Measurements from ENCODE around the gene RRP15.
"Not testable (repeated sequence)": the region's sequence is repeated elsewhere in the genome, so short reads cannot be mapped to it uniquely, and the experiment has no call there.

Gene RRP15

DNA sequence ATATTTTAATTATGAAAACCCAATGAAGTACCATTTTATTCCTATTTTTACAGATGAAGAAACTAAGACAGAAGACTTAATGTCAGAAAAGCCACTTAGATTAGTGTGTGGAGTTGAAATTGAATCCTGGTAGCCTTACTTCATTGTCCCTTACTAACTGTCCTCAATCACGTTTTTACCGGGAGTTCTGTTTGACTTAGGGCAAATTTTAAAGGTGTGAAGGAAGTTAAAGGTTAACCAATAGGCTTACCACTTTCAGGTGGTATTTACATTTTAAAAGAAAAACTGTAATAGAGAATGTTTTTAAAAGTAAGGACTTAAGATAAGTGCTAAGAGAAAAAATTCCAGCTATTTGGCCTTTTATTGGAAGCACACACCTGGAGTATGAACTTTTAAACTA lies 12.4 kb downstream of the RRP15 start:
- DNase-seq (ENCODE audit: low read depth): no peak

DNA sequence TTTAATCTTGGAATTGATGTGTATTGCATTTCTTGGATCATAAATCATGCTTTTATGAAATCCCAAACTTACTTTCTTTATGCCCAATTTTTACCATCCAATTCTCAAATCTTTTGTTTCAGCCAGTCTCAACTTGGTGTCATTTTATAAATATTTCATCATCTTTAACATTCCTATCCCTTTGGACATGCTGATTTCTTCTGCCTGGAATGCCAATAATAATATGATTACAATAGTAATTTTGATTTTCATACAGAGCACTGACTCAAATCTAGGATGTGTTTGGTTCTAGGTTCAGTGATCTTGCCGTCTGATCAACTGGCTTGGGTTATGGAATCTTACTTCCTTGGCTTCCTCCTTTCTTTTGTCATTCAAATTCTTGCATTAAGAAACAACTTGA lies 12.8 kb downstream of the RRP15 start:
- DNase-seq (ENCODE audit: low read depth): no peak

DNA sequence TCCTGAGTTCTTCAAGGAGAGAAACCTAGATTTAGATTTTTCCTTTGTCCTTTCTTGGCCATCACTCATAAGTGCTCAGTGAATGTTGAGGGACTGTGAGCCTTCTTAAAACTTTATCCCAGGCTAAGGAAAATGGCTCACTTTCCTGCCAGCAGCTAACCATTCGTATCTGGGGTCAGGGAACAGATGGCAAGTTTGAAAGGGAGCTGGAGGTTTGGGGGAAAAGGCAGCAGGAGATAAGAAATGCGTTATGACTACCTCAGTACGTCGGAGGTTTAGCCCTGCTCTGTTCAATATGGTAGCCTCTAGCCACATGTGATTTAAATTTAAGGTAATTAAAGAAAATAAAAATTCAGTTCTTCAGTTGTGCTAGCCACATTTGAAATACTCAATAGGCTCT lies 13.3 kb downstream of the RRP15 start:
- DNase-seq (ENCODE audit: low read depth): no peak

GRCh38 chr1:218299416-218299815 lies 14.3 kb downstream of the RRP15 start:
- no peak for DNase-seq (ENCODE audit: low read depth)

DNA sequence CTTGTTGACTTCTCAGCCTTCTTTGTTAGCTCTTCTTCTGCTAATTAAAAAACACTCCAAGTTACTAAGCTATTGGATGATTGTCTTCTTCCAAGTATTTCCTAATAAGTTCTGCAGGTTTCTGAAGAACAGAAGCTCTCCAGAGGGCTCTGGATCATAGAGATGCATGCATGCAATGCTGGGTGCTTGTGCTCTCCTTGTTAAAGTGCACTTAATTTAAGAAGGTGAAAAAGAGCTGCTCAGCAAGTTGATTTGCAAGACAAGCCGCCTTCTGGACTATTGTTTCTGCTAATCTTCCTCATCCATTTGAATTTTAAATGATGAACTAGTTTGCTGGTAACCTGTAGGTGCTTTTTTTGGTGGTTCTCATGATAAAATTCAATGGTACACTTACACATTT lies 16.1 kb downstream of the RRP15 start:
- no peak for DNase-seq (ENCODE audit: low read depth)

DNA sequence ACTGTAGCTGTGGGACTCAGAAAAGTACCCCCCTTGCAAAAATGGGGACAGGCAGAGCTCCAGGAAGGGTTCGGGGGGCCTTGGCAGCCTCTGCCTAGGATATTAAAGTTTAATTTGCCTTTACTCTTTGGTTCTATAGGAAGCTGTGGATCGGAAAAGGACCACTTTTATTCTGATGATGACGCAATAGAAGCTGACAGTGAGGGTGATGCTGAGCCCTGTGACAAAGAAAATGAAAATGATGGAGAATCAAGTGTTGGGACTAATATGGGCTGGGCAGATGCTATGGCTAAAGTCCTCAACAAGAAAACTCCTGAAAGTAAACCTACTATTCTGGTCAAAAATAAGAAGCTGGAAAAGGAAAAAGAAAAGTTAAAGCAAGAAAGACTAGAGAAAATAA lies 17.1 kb downstream of the RRP15 start:
- no peak for DNase-seq (ENCODE audit: low read depth)

DNA sequence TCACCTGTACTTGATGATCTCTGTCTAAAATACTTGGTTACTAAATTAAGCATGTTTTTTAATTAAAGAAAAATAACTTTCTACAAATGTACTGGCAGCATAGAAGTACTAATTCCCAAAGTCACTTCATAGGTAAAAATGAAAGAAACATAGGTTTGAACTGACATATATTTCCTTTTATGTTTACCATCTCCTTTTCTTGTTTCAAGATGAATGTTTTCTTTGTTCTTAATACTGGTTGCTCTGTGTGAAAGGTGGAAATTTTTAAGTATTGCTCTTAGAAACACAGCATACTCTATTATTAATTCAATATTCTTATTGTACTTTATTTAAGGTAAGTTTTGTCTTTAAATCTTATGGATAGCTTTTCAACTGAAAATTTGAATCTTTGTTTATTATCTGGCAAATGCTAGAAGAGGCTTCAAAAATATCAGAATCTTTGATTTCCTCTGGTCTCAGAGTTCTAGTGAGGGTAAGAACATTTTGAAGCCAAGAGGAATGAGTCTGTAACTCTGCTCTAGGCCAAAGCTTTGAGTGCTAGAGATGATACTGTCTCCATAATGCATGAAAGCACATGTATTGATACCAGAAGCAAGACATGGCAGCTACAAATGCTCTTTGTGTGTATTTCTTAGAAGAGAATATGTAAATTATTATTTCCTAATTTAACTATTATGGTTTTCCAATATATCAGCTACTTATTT lies 18.2 kb downstream of the RRP15 start:
- no peak for DNase-seq (ENCODE audit: low read depth)

DNA sequence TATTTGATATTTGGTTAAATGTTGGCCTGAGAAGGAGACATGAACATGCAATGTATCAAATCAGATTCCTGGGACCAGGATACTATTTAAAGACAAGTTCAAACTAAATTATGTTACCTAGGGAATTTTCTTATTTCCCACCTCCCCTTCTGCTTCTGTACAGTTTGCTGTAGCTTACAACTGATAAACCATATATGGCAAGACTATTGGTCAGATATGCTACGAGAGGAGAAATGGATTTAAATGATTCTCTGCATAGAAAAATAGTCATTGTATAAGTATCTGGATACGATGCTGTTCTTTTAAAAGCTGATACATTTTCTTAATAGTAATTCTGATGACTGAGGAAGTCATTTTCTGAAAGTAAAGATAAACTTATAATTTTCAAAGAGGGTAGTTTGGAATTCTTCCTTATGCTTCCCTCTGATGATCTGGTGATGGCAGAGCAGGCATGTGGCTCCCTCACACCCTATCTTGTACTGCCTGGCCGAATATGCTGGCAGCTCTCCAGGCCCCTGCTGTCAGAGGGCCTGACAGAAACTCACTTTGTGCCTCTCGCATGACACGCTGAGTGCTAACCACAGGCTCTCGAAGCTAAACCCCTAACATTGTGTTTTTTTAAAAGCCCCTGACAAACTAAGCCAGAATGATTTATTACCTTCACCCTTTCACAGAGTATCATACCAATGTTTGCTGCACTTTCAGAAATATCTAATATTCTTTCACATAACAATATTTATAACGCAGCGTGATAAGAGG lies 19.4 kb downstream of the RRP15 start:
- no peak for DNase-seq (ENCODE audit: low read depth)

- no peak for DNase-seq (ENCODE audit: low read depth)
Measured at GRCh38 chr1:218305472-218306064, 20.5 kb downstream of the RRP15 start.

- DNase-seq (ENCODE audit: low read depth): no peak
Measured at GRCh38 chr1:218312509-218312908, 27.4 kb downstream of the RRP15 start.

GRCh38 chr1:218314316-218314715 lies 29.2 kb downstream of the RRP15 start:
- DNase-seq (ENCODE audit: low read depth): no peak

DNA sequence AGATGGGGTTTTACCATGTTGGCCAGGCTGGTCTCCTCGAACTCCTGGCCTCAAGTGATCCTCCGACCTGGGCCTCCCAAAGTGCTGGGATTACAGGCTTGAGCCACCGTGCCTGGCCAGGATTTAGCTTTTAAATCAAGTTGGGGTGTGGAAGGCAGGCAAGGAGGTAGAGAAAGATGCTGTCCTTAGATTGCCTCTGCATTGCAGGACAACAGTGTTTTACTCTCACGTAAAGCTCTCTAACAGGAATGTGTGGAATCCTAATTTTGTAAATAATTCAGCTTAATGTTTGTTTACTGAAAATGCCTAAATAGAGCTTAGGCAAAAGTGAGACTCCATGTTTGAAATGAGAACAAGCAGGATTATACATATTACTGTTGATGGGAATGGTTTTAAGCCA lies 30.5 kb downstream of the RRP15 start:
- DNase-seq (ENCODE audit: low read depth): no peak

DNA sequence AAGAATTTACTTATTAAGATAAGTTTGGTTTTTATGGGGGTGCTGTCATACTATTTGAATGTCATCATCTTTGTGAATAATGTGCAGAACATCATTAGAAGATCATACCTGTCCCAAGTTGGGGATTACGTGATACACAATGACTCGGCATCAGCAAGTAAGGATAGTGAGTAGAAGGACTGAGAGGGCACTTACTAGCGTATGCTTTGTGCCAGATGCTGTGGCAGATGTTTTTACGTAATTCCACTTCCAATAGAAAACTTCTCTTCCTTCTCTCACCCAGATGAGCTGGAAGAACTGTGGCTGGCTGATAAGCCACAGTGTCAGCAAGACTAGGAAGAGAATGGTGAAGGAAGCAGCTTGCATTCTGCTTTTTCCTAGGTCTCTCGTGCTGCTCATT lies 32.0 kb downstream of the RRP15 start:
- no peak for DNase-seq (ENCODE audit: low read depth)

- not testable (repeated sequence) for DNase-seq (ENCODE audit: low read depth)
Measured at GRCh38 chr1:218320182-218320581, 35.1 kb downstream of the RRP15 start.

GRCh38 chr1:218322762-218323161 lies 37.7 kb downstream of the RRP15 start:
- DNase-seq (ENCODE audit: low read depth): no peak

DNA sequence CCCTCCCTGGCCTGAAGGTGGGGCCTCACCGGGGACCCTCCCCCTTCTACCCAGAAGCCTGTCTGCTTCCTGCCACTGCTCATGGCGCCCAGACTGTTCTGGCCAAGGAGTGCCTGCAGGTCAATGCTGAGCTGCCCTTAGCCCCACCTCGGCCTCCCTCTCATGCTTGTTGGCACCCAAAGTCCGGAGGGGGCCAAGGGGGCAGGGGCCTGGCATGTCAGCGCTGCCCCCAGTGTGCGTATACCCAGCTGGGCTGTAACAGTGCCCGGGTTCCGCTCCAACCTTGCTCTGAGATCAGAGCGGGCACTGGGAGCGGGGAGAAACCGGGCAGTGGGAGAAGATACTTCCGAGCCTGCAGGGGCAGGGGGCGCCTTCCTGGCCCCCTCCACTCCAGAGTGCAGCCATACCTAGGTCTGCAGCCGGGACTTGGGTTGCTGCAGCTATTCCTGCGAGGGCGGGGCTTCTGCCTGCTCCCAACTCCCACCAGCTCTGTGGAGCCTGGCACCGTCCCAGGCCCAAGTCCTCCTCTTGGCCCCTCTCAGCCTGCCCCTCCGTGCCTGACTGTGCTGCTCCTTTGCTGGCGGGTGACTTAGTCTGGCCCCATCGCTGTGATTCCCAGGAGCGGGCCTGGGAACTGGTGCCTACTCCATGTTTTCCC lies 38.6 kb downstream of the RRP15 start:
- no peak for DNase-seq (ENCODE audit: low read depth)

GRCh38 chr1:218324226-218324580 lies 39.1 kb downstream of the RRP15 start:
- DNase-seq (ENCODE audit: low read depth): no peak

DNA sequence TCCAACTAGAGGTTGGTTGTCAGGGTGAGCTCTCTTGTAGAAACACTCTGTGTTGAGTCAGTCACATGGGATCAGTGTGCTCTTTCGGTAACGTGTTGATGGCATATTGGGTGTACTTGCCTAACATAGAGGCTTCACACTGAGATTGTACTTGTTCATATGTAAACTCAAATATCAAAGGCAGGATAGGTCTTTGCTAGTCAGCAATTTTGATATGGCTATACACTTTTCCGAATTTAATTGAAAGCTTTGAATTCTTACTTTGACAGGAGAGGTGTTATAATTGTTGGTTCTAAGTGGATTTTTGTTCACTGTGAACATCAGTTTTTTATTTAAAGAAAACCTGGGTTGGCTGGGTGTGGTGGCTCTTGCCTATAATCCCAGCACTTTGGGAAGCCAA lies 43.7 kb downstream of the RRP15 start:
- DNase-seq (ENCODE audit: low read depth): no peak

- no peak for DNase-seq (ENCODE audit: low read depth)
Measured at GRCh38 chr1:218330043-218330623, 45.0 kb downstream of the RRP15 start.

DNA sequence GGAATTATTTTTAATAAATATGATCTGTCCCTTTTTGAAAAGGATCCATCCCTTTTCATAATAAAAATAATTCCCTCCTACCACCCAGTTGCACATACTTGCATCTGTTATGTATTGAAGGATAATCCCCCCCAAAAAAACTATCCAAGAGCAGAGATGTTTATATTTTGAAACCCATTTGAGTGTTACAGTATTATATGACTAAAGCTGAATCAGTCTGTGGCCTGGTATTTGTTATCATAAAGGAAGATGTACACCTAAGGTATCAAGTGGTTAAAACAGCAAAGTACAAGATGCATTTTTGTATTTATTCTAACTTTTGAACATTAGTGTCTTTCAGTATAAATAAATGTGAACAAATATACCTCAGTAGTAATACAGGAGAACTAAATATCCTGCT lies 47.3 kb downstream of the RRP15 start:
- no peak for DNase-seq (ENCODE audit: low read depth)

DNA sequence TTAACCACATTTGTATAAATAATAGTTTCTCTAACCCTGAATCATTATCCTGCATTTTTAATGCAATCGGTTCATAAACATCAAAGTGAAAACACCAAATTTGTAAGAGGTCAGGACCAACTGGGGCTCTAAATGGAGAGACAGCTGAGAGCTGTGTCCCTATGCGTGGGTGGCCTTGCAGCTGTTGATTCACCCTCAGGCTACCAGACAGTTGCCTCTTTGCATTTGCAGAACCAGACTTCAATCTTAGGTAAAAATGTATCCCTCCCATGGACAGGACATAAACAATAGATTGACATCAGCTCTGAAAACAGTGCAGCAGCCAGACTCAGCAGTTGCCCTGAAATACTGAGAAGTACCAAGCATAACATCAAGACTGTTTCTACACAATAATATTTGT lies 51.2 kb downstream of the RRP15 start:
- no peak for DNase-seq (ENCODE audit: low read depth)

GRCh38 chr1:218339267-218339831 lies 54.3 kb downstream of the RRP15 start:
- no peak for DNase-seq (ENCODE audit: low read depth)

Data from stimulated activated CD8-positive, alpha-beta memory T cell treated with anti-CD3 and anti-CD28 coated beads, Interleukin-4, amount 100 ng/mL, for 24 hours (primary cell).